ENCODE measurements around the gene EGFL6. TPM values are rescaled to one million over a fixed set of nuclear protein-coding genes. Genes with fewer than 3 reads are reported as not detected.
"Not testable (repeated sequence)": the region's sequence is repeated elsewhere in the genome, so short reads cannot be mapped to it uniquely, and the experiment has no call there.

Gene EGFL6
- total and polyA plus RNA-seq, 4 donors, result 0.02 to 0.23 TPM; not detected in 2

DNA sequence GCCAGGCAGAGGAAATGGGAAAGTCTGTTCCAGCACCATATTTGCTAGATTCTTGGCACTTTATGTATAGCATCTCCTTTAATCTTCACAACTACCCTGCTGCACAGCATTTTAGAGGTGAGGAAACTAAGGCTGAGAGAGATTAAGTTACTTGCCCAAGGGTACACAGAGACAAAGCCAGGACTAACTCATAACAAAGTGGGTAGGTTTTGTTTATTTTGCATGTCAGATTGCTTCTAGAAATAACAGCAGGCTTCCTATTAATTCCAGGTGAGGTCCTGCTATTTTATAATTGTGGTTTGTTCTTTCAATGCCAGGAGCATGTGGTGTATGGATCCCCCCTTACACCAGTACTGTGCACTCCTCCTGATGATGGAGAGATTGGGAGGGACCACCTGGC, 98.5 kb downstream of the EGFL6 start:
- Histone ChIP-seq H3K9ac (ENCODE audit: low read depth in 1 of 2, low read length in 2 of 2) (no peak overlapping the region), H3K27ac (ENCODE audit: low read depth in 1 of 2, low read length in 2 of 2) (no peak overlapping the region), H3K9me3 (ENCODE audit: control insufficient read depth in 4 of 4, low read length in 3 of 4) (peaks cover 0 to 2% (median 0%) of the 10 kb centered on the region in 4 donors), H3K4me3 (ENCODE audit: low read depth in 1 of 3, low read length in 3 of 3) (no peak overlapping the region), H3K36me3 (ENCODE audit: control insufficient read depth in 4 of 4, insufficient read depth in 3 of 4, low read depth in 1 of 4, low read length in 3 of 4) (peaks cover 0 to 10% (median 6%) of the 10 kb centered on the region in 4 donors), H3K27me3 (ENCODE audit: control insufficient read depth in 4 of 4, insufficient read depth in 4 of 4, low read length in 3 of 4) (no peaks in the 10 kb centered on the region), H3K4me1 (ENCODE audit: control insufficient read depth in 4 of 4, insufficient read depth in 4 of 4, low read length in 3 of 4) (peaks cover 0 to 2% (median 0%) of the 10 kb centered on the region in 4 donors)
- TF ChIP-seq YY1 (IDR thresholded peaks at IDR 0.05) (no peak), HNF4A (conservative IDR thresholded peaks at IDR 0.05) (no peak), NR2F2 (IDR thresholded peaks at IDR 0.05) (no peak), FOXA1 (IDR thresholded peaks at IDR 0.05) (no peak)
- TF ChIP-seq, protein P1, sequence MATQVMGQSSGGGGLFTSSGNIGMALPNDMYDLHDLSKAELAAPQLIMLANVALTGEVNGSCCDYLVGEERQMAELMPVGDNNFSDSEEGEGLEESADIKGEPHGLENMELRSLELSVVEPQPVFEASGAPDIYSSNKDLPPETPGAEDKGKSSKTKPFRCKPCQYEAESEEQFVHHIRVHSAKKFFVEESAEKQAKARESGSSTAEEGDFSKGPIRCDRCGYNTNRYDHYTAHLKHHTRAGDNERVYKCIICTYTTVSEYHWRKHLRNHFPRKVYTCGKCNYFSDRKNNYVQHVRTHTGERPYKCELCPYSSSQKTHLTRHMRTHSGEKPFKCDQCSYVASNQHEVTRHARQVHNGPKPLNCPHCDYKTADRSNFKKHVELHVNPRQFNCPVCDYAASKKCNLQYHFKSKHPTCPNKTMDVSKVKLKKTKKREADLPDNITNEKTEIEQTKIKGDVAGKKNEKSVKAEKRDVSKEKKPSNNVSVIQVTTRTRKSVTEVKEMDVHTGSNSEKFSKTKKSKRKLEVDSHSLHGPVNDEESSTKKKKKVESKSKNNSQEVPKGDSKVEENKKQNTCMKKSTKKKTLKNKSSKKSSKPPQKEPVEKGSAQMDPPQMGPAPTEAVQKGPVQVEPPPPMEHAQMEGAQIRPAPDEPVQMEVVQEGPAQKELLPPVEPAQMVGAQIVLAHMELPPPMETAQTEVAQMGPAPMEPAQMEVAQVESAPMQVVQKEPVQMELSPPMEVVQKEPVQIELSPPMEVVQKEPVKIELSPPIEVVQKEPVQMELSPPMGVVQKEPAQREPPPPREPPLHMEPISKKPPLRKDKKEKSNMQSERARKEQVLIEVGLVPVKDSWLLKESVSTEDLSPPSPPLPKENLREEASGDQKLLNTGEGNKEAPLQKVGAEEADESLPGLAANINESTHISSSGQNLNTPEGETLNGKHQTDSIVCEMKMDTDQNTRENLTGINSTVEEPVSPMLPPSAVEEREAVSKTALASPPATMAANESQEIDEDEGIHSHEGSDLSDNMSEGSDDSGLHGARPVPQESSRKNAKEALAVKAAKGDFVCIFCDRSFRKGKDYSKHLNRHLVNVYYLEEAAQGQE (IDR thresholded peaks at IDR 0.05), result no peak
- TF ChIP-seq, protein P2, sequence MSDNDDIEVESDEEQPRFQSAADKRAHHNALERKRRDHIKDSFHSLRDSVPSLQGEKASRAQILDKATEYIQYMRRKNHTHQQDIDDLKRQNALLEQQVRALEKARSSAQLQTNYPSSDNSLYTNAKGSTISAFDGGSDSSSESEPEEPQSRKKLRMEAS (IDR thresholded peaks at IDR 0.05), result no peak
- DNase-seq (ENCODE audit: low spot score), result no peak

DNA sequence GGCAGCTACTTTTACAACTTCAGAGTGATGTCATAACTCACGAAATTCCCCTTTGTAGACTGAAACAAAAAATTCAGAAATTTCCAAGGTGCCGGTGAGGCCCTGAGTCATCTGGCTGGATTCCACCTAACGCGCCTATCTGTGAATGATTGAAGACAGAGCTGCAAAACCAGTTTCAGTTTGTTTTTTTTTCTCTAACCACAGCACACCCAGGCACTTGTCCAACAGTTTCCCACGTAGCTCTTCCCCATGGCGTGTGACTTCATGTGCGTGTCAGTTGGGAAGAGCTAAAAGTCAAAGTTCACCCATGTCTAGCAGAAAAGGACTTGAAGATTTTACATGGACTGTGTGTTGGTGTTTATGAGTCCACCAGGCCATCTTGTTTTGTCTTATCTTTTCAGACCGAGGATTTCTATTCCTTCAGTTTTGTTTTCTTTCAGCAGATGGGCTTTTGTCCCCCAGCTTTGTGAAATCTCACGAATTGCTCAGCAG, 99.9 kb downstream of the EGFL6 start:
- Histone ChIP-seq H3K4me1 (ENCODE audit: control insufficient read depth in 4 of 4, insufficient read depth in 4 of 4, low read length in 3 of 4) (peaks cover 0 to 2% (median 0%) of the 10 kb centered on the region in 4 donors), H3K9me3 (ENCODE audit: control insufficient read depth in 4 of 4, low read length in 3 of 4) (peaks cover 0 to 3% (median 0%) of the 10 kb centered on the region in 4 donors), H3K9ac (ENCODE audit: low read depth in 1 of 2, low read length in 2 of 2) (peak overlapping the region in 1 of 2 donors; percentile 39), H3K4me3 (ENCODE audit: low read depth in 1 of 3, low read length in 3 of 3) (no peak overlapping the region), H3K27me3 (ENCODE audit: control insufficient read depth in 4 of 4, insufficient read depth in 4 of 4, low read length in 3 of 4) (no peaks in the 10 kb centered on the region), H3K36me3 (ENCODE audit: control insufficient read depth in 4 of 4, insufficient read depth in 3 of 4, low read depth in 1 of 4, low read length in 3 of 4) (no peaks in the 10 kb centered on the region), H3K27ac (ENCODE audit: low read depth in 1 of 2, low read length in 2 of 2) (peak overlapping the region; percentile 54 to 66)
- DNase-seq (ENCODE audit: low spot score), result no peak
- 13% methylated on average over 9 of the region's 9 CpGs for WGBS
- TF ChIP-seq NR2F2 (IDR thresholded peaks at IDR 0.05) (peak; percentile 32), EGR1 (IDR thresholded peaks at IDR 0.05; ENCODE audit: low read depth in 2 of 2) (no peak), YY1 (IDR thresholded peaks at IDR 0.05) (peak; percentile 75), HNF4G (IDR thresholded peaks at IDR 0.05) (no peak), FOXA1 (IDR thresholded peaks at IDR 0.05) (no peak), RAD21 (IDR thresholded peaks at IDR 0.05) (no peak), GABPA (IDR thresholded peaks at IDR 0.05 in 1 of 2, conservative IDR thresholded peaks at IDR 0.05 in 1 of 2) (peak in 1 of 2 donors; percentile 25), RXRA (IDR thresholded peaks at IDR 0.05) (peak; percentile 38 to 63), JUND (IDR thresholded peaks at IDR 0.05) (peak; percentile 71 to 83), HNF4A (conservative IDR thresholded peaks at IDR 0.05) (peak; percentile 69 to 80), SP1 (IDR thresholded peaks at IDR 0.05) (peak; percentile 78)
- TF ChIP-seq, protein P1 (IDR thresholded peaks at IDR 0.05), result peak; percentile 46
- TF ChIP-seq, protein P3, sequence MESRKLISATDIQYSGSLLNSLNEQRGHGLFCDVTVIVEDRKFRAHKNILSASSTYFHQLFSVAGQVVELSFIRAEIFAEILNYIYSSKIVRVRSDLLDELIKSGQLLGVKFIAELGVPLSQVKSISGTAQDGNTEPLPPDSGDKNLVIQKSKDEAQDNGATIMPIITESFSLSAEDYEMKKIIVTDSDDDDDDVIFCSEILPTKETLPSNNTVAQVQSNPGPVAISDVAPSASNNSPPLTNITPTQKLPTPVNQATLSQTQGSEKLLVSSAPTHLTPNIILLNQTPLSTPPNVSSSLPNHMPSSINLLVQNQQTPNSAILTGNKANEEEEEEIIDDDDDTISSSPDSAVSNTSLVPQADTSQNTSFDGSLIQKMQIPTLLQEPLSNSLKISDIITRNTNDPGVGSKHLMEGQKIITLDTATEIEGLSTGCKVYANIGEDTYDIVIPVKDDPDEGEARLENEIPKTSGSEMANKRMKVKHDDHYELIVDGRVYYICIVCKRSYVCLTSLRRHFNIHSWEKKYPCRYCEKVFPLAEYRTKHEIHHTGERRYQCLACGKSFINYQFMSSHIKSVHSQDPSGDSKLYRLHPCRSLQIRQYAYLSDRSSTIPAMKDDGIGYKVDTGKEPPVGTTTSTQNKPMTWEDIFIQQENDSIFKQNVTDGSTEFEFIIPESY (IDR thresholded peaks at IDR 0.05), result peak; percentile 75
- TF ChIP-seq, protein P4, sequence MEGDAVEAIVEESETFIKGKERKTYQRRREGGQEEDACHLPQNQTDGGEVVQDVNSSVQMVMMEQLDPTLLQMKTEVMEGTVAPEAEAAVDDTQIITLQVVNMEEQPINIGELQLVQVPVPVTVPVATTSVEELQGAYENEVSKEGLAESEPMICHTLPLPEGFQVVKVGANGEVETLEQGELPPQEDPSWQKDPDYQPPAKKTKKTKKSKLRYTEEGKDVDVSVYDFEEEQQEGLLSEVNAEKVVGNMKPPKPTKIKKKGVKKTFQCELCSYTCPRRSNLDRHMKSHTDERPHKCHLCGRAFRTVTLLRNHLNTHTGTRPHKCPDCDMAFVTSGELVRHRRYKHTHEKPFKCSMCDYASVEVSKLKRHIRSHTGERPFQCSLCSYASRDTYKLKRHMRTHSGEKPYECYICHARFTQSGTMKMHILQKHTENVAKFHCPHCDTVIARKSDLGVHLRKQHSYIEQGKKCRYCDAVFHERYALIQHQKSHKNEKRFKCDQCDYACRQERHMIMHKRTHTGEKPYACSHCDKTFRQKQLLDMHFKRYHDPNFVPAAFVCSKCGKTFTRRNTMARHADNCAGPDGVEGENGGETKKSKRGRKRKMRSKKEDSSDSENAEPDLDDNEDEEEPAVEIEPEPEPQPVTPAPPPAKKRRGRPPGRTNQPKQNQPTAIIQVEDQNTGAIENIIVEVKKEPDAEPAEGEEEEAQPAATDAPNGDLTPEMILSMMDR (IDR thresholded peaks at IDR 0.05; ENCODE audit: low read depth, low read length, missing input control), result no peak

DNA sequence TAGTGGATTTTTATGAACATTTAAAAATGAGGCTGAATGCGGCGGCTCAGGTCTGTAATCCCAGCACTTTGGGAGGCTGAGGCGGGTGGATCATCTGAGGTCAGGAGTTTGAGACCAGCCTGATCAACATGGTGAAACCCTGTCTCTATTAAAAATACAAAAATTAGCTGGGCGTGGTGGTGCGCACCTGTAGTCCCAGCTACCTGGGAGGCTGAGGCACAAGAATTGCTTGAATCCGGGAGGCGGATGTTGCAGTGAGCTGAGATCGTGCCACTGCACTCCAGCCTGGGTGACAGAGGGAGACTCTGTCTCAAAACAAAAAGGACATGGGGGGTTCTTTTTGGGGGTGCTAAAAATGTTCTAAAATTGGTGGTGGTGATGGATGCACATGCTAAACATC, 100.4 kb downstream of the EGFL6 start:
- DNase-seq (ENCODE audit: low spot score); H3K27me3 ChIP-seq (ENCODE audit: control insufficient read depth in 4 of 4, insufficient read depth in 4 of 4, low read length in 3 of 4); H3K36me3 ChIP-seq (ENCODE audit: control insufficient read depth in 4 of 4, insufficient read depth in 3 of 4, low read depth in 1 of 4, low read length in 3 of 4); H3K9ac ChIP-seq (ENCODE audit: low read depth in 1 of 2, low read length in 2 of 2); H3K4me1 ChIP-seq (ENCODE audit: control insufficient read depth in 4 of 4, insufficient read depth in 4 of 4, low read length in 3 of 4); H3K4me3 ChIP-seq (ENCODE audit: low read depth in 1 of 3, low read length in 3 of 3); H3K9me3 ChIP-seq (ENCODE audit: control insufficient read depth in 4 of 4, low read length in 3 of 4): not testable (repeated sequence)
- 90% methylated on average over 8 of the region's 8 CpGs for WGBS
- H3K27ac ChIP-seq (ENCODE audit: low read depth in 1 of 2, low read length in 2 of 2), result peak overlapping the region; percentile 54 to 66
